Ishikawa (cell line): ENCODE data around the gene CDH23.

Source experiments
- CEBPB ChIP-seq: IDR thresholded peaks from 2 replicates; pipeline ENCODE4 v1.6.1; 2012
- CREB1 ChIP-seq: IDR thresholded peaks from 2 replicates; pipeline ENCODE4 v1.6.1; 2012; ENCODE audit warnings: low read depth
- EGR1 ChIP-seq: IDR thresholded peaks from 2 replicates; pipeline ENCODE4 v1.6.1; 2012
- EP300 ChIP-seq: IDR thresholded peaks from 2 replicates; pipeline ENCODE4 v1.6.1; 2012; ENCODE audit warnings: borderline replicate concordance
- FOXM1 ChIP-seq: IDR thresholded peaks from 2 replicates; pipeline ENCODE4 v1.6.1; 2012; ENCODE audit warnings: low read depth, borderline replicate concordance
- NFIC ChIP-seq: IDR thresholded peaks from 2 replicates; pipeline ENCODE4 v1.6.1; 2012
- RAD21 ChIP-seq: IDR thresholded peaks from 2 replicates; pipeline ENCODE4 v1.6.1; 2012; ENCODE audit warnings: low read depth
- REST ChIP-seq: IDR thresholded peaks from 2 replicates; pipeline ENCODE4 v1.6.1; 2012; ENCODE audit warnings: low read depth, mild to moderate bottlenecking
- TAF1 ChIP-seq: IDR thresholded peaks from 2 replicates; pipeline ENCODE4 v1.6.1; 2012; ENCODE audit warnings: low read depth, mild to moderate bottlenecking
- TCF12 ChIP-seq: IDR thresholded peaks from 2 replicates; pipeline ENCODE4 v1.6.1; 2012; ENCODE audit warnings: low read depth
- TEAD4 ChIP-seq: IDR thresholded peaks from 2 replicates; pipeline ENCODE4 v1.6.1; 2012
- USF1 ChIP-seq: IDR thresholded peaks from 2 replicates; pipeline ENCODE4 v1.6.1; 2012
- YY1 ChIP-seq: IDR thresholded peaks from 2 replicates; pipeline ENCODE4 v1.6.1; 2012; ENCODE audit warnings: low read depth
- ZBTB7A ChIP-seq: IDR thresholded peaks from 2 replicates; pipeline ENCODE4 v1.6.1; 2012; ENCODE audit warnings: low read depth

Gene CDH23

GRCh38 chr10:71761105-71761511, 364.4 kb downstream of the CDH23 start:
- TF ChIP-seq TAF1 (no peak), YY1 (no peak), CREB1 (no peak), REST (no peak), USF1 (no peak)

GRCh38 chr10:71761541-71762113, 364.9 kb downstream of the CDH23 start:
- TF ChIP-seq RAD21 (peak; percentile 37; the same call in 1 of the 2 replicates), REST (no peak), ZBTB7A (no peak), CEBPB (no peak)

- no peak for TF ChIP-seq YY1
- no peak for TF ChIP-seq USF1
- TF ChIP-seq RAD21 = no peak
- TF ChIP-seq CREB1 = no peak
- TF ChIP-seq TEAD4 = no peak
- TF ChIP-seq EP300 = no peak
- no peak for TF ChIP-seq FOXM1
- no peak for TF ChIP-seq ZBTB7A
- no peak for TF ChIP-seq REST
- no peak for TF ChIP-seq NFIC
- TF ChIP-seq EGR1 = no peak
Measured at GRCh38 chr10:71762324-71762723, 365.6 kb downstream of the CDH23 start.

DNA sequence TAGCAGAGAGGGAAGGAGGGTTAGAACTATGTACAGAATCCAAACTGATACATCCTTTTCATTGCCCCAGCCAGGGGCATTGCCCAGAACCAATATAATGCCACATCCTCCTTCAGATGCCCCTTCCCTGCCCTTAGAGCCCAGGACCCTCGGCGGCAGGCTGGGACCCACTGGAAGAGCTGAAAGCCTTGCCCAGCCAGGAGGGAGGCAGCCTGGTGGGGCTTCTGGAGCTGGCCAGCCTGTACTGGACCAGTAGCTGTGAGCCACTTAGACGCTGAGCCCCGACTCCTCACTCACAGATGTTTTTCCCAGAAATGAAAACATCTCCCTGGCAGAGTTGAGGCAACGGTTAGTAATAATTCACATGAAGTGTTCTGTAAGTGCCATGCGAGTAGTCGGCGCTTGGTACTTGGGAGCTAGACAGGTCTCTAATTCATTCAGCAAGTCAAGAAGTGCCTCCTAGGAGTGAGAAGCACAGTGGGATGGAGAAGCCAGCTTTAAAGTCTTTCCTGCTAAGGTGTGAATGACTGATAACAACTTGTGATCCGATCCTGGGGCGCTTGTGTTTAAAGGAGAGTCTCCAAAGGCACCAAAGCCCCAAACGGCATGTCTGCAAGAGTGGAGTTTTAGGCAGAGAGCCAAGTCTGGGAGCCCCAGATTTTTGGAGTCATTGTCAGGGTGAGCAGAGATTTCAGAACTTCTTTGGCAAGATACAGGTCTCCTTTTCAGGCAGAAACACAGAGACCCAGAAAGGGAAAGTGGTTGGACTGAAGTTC, 366.8 kb downstream of the CDH23 start:
- no peak for TF ChIP-seq YY1
- no peak for TF ChIP-seq CEBPB
- TF ChIP-seq CREB1 = no peak
- no peak for TF ChIP-seq RAD21
- no peak for TF ChIP-seq USF1
- TF ChIP-seq TCF12 = no peak
- TF ChIP-seq TEAD4 = no peak
- TF ChIP-seq FOXM1 = no peak
- no peak for TF ChIP-seq REST
- no peak for TF ChIP-seq EP300
- TF ChIP-seq ZBTB7A = no peak
- no peak for TF ChIP-seq NFIC
